GM12878 (cell line): ENCODE data around the gene YIF1A. TPM values are rescaled to one million over a fixed set of nuclear protein-coding genes. Genes with fewer than 3 reads are reported as not detected.
A peak's percentile ranks its signal among the peaks of the same experiment; 100 is the strongest.

Source experiments
- ATAC-seq: fragments of 200-7000 bp; cut with Tn5 transposase; 3 replicates; pipeline ENCODE4 v1.9.1; 2020; ENCODE audit warnings: mild to moderate bottlenecking, moderate library complexity
- BruUV-seq: library from RNA; stranded (reverse); fragments of 400-500 nt; replicated peaks from 2 replicates; lab custom pipeline; 2021; lab: Mats Ljungman, UMichigan
- CTCF ChIA-PET: fragments of 300-600 bp; sonication (Branson Sonifier 250); formaldehyde crosslinking; extraction: SDS; loops from one replicate; lab custom pipeline; 2021; ENCODE audit warnings: inconsistent platforms; lab: Yijun Ruan, JAX
- POLR2A ChIA-PET: fragments of 350-600 bp; formaldehyde crosslinking; extraction: SDS; loops from one replicate; lab custom pipeline; 2021; ENCODE audit warnings: inconsistent platforms; lab: Charles Lee
- RAD21 ChIA-PET: fragments of 300-600 bp; sonication (Branson Sonifier 250); formaldehyde crosslinking; loops from one replicate; lab custom pipeline; 2023; ENCODE audit warnings: antibody characterized with exemption; ENCODE audit not compliant: unreplicated experiment; lab: Charles Lee
- SMC1A ChIA-PET: fragments of 300-600 bp; sonication (Branson Sonifier 250); formaldehyde crosslinking; loops from one replicate; lab custom pipeline; 2023; ENCODE audit not compliant: unreplicated experiment, uncharacterized antibody; lab: Charles Lee
- DNase-seq: peaks from one replicate; pipeline ENCODE4 v3.0.0-alpha.2; 2011; ENCODE audit warnings: low read depth, low spot score
- FAIRE-seq: peaks from 3 replicates; lab custom pipeline; 2011; peaks lifted over from hg19 to GRCh38; lab: Jason Lieb, UNC
- H2AFZ ChIP-seq: 2 replicates; pipeline ENCODE4 v1.6.0; 2011; ENCODE audit warnings: low read depth, low read length, control low read depth; ENCODE audit not compliant: control insufficient read depth
- H3K27ac ChIP-seq: 2 replicates; pipeline ENCODE4 v1.5.1; 2011; ENCODE audit warnings: control low read depth; ENCODE audit not compliant: control insufficient read depth, insufficient read depth
- H3K27me3 ChIP-seq, 2 experiments: replicated peaks in 1 of 2; 2 replicates each; pipeline versions ENCODE4 v1.6.0 to v1.6.1; 2011; ENCODE audit warnings: low read length in 1 of 2; ENCODE audit not compliant: control insufficient read depth in 2 of 2, insufficient read depth in 2 of 2
- H3K36me3 ChIP-seq, 2 experiments: 2 replicates each; pipeline ENCODE4 v1.5.1; 2011; ENCODE audit warnings: low read length in 1 of 2; ENCODE audit not compliant: control insufficient read depth in 2 of 2, insufficient read depth in 2 of 2
- H3K4me1 ChIP-seq: 2 replicates; pipeline ENCODE4 v1.6.1; 2011; ENCODE audit warnings: mild to moderate bottlenecking, low read length, moderate library complexity, mixed read lengths; ENCODE audit not compliant: control insufficient read depth, insufficient read depth
- H3K4me2 ChIP-seq: 2 replicates; pipeline ENCODE4 v1.6.0; 2011; ENCODE audit warnings: control low read depth; ENCODE audit not compliant: control insufficient read depth, insufficient read depth
- H3K4me3 ChIP-seq: fragments of 200-600 bp; sonication (generic); 2 replicates; pipeline ENCODE4 v1.5.1; 2016
- H3K79me2 ChIP-seq: 2 replicates; pipeline ENCODE4 v1.6.0; 2011; ENCODE audit warnings: low read length; ENCODE audit not compliant: control insufficient read depth, insufficient read depth
- H3K9ac ChIP-seq: 2 replicates; pipeline ENCODE4 v1.8.0; 2011; ENCODE audit warnings: low read length, control low read depth, mixed read lengths; ENCODE audit not compliant: control insufficient read depth, insufficient read depth
- H3K9me3 ChIP-seq: replicated peaks from 3 replicates; pipeline ENCODE4 v1.5.1; 2011; ENCODE audit warnings: mild to moderate bottlenecking, low read length; ENCODE audit not compliant: control insufficient read depth, insufficient read depth
- H4K20me1 ChIP-seq: 2 replicates; pipeline ENCODE4 v1.6.0; 2011; ENCODE audit not compliant: control insufficient read depth, insufficient read depth
- CBX5 ChIP-seq: sonication (generic); IDR thresholded peaks from 2 replicates; pipeline ENCODE4 v1.6.1; 2016; ENCODE audit warnings: low read depth, moderate library complexity, mild to moderate bottlenecking, inconsistent platforms
- ESRRA ChIP-seq: IDR thresholded peaks from 2 replicates; pipeline ENCODE4 v1.6.1; 2012; ENCODE audit warnings: mild to moderate bottlenecking, low read length, improper control_type of control experiment
- HDAC6 ChIP-seq: fragments of 200-600 bp; sonication (generic); IDR thresholded peaks from one replicate; pipeline ENCODE4 v1.8.0; 2017; ENCODE audit warnings: antibody characterized with exemption; ENCODE audit not compliant: unreplicated experiment
- PKNOX1 ChIP-seq: fragments of 450-650 bp; IDR thresholded peaks from 2 replicates; pipeline ENCODE4 v1.6.1; 2016; ENCODE audit warnings: mild to moderate bottlenecking
- PML ChIP-seq: IDR thresholded peaks from 2 replicates; pipeline ENCODE4 v1.6.1; 2012; ENCODE audit warnings: low read length, inconsistent platforms
- POLR2AphosphoS2 ChIP-seq: IDR thresholded peaks from 2 replicates; pipeline ENCODE4 v1.6.1; 2011; ENCODE audit warnings: low read depth, mild to moderate bottlenecking, low read length, improper control_type of control experiment, moderate library complexity
- REST ChIP-seq: IDR thresholded peaks from 2 replicates; pipeline ENCODE4 v1.6.1; 2012; ENCODE audit warnings: mild to moderate bottlenecking, low read depth, low read length
- RUNX3 ChIP-seq: IDR thresholded peaks from 2 replicates; pipeline ENCODE4 v1.6.1; 2012; ENCODE audit warnings: low read length, inconsistent platforms
- SMAD5 ChIP-seq: IDR thresholded peaks from 2 replicates; pipeline ENCODE4 v1.6.1; 2016; ENCODE audit warnings: antibody characterized with exemption, low read depth
- SMARCA5 ChIP-seq: fragments of 450-650 bp; IDR thresholded peaks from 2 replicates; pipeline ENCODE4 v1.6.1; 2017; ENCODE audit warnings: mild to moderate bottlenecking
- TCF12 ChIP-seq: IDR thresholded peaks from 2 replicates; pipeline ENCODE4 v1.6.1; 2011; ENCODE audit warnings: low read depth, mild to moderate bottlenecking, low read length
- TCF7 ChIP-seq: IDR thresholded peaks from 2 replicates; pipeline ENCODE4 v1.6.1; 2014; ENCODE audit warnings: antibody characterized with exemption, borderline replicate concordance
- WGBS: methylation state at CpG from one replicate; pipeline ENCODE4 v1.1.6; 2016; ENCODE audit warnings: low lambda C conversion rate; ENCODE audit not compliant: insufficient replicate concordance, insufficient coverage; ENCODE audit errors: missing lambda C conversion rate; 5-methylcytosine and 5-hydroxymethylcytosine counted together
- in situ Hi-C: fragments of 300-500 bp; cut with MboI; formaldehyde crosslinking; loops from 9 replicates; pipeline ENCODE4 v1.14.3; 2018; ENCODE audit warnings: mixed read lengths
- intact Hi-C: fragments of 100-400 bp; cut with micrococcal nuclease; formaldehyde crosslinking; loops from one replicate; pipeline ENCODE4 v1.14.2; 2022; ENCODE audit not compliant: unreplicated experiment
- polyA plus RNA-seq, 11 experiments: library from polyadenylated mRNA; depleted of rRNA in 4 of 11; unstranded in 6 of 11; stranded (reverse) in 5 of 11; fragments of >200 nt; fragmentation: Nextera tagmentation in 4 of 11; fragmentation: Illumina TruSeq in 1 of 11; extraction: Ambion mirVana in 4 of 11; extraction: Trizol in 1 of 11; gene quantifications; 1 replicate in 1 of 11; 2 replicates in 10 of 11; pipeline versions ENCODE4 v1.2.1 to v1.2.3, GENCODE V29; 2011 to 2016; ENCODE audit warnings: inconsistent platforms in 2 of 11, missing spikeins in 2 of 11, low read depth in 1 of 11
- total RNA-seq, 4 experiments: library from RNA; depleted of rRNA in 3 of 4; stranded (reverse); fragments of >200 nt in 3 of 4; fragmentation: Illumina TruSeq in 1 of 4; extraction: Trizol in 1 of 4; gene quantifications; 2 replicates each; pipeline versions ENCODE4 v1.2.1 to v1.2.3, GENCODE V29; 2013 to 2021

Gene YIF1A
- total and polyA plus RNA-seq, 10 of the 15 experiments (the other 5 are each of a cell fraction or from before 2014, with no cell fraction given), result 6.6 to 128 (median 71.7) TPM

- BruUV-seq, result no TSS peak
- DNase-seq, result no peak
- CTCF ChIA-PET, result interaction anchor here (1.0 to 2.6 kb wide), 6 partner anchors 8 to 49 kb away, joined by 3 to 50 read pairs (median 10); partner anchors contain the start of genes BRMS1 and YIF1A
Observed at GRCh38 chr11:66337103-66337899, 48.4 kb upstream of the YIF1A start.

More at GRCh38 chr11:66337103-66337899, 48.4 kb upstream of the YIF1A start:
- no peak for FAIRE-seq
- in situ Hi-C loops (no loop called here), intact Hi-C loops (no loop called here)
- Histone ChIP-seq H3K4me3 (no peak overlapping the region), H3K27me3 (no peaks in the 10 kb centered on the region), H2AFZ (no peak overlapping the region), H3K27ac (no peak overlapping the region), H3K36me3 (peaks cover 0 to 19% of the 10 kb centered on the region in 2 experiments; a peak in 3 of 4 replicates), H4K20me1 (no peaks in the 10 kb centered on the region), H3K9ac (no peak overlapping the region), H3K79me2 (no peaks in the 10 kb centered on the region), H3K4me1 (peaks cover 21% of the 10 kb centered on the region), H3K4me2 (peak overlapping the region; percentile 62), H3K9me3 (no peaks in the 10 kb centered on the region)
- TF ChIP-seq TCF12 (no peak), PML (no peak), REST (no peak), POLR2AphosphoS2 (no peak), HDAC6 (no peak), ESRRA (no peak), RUNX3 (no peak), PKNOX1 (0 out of 2 replicates have a peak, but pooled peaks have one; percentile 4), CBX5 (no peak), TCF7 (no peak), SMAD5 (no peak), SMARCA5 (0 out of 2 replicates have a peak, but pooled peaks have one; percentile 57)
- RAD21 ChIA-PET, result interaction anchor here (1.2 to 3.6 kb wide), 3 partner anchors 25 to 49 kb away, joined by 3 to 49 read pairs (median 6); no protein-coding TSS in a partner anchor
- SMC1A ChIA-PET, result interaction anchor here (0.7 to 2.2 kb wide), 5 partner anchors 8 to 52 kb away, joined by 3 to 16 read pairs (median 3); partner anchors contain the start of gene CD248
- no peak for ATAC-seq
- POLR2A ChIA-PET, result interaction anchor here (0.8 kb wide), 1 partner anchor 25 kb away, joined by 3 read pairs; no protein-coding TSS in a partner anchor
- 55% methylated on average over 18 of the region's 18 CpGs for whole genome bisulfite sequencing
